ENCODE measurements around the gene BSG. TPM values are rescaled to one million over a fixed set of nuclear protein-coding genes. Genes with fewer than 3 reads are reported as not detected.

The BSG gene
- total and polyA plus RNA-seq, 2 of the 4 experiments (the other 2 are of a cell fraction), result 130 to 698 TPM

GRCh38 chr19:575527-576506, 3.4 kb downstream of the BSG start:
- BruUV-seq (replicated peaks), result no TSS peak
- H2BK5ac ChIP-seq (ENCODE audit: low read depth, low read length, poor library complexity, severe bottlenecking), result no peak overlapping the region
- no peak overlapping the region for H3K9ac ChIP-seq (ENCODE audit: low read depth, low read length)
- H3K14ac ChIP-seq (replicated peaks; ENCODE audit: low read depth, low read length), result no peak overlapping the region
- DNase-seq (peak; percentile 37), ATAC-seq (ENCODE audit: low read depth) (no peak)
- no peak overlapping the region for H2BK120ac ChIP-seq (ENCODE audit: low read depth, low read length)
- no peak overlapping the region for H3K18ac ChIP-seq (ENCODE audit: low read depth, low read length)
- H3K23ac ChIP-seq (ENCODE audit: low read depth, low read length), result no peak overlapping the region
- peaks cover 26% of the 10 kb centered on the region for H3K4me1 ChIP-seq (ENCODE audit: control insufficient read depth, insufficient read depth, low read length)
- H3K36me3 ChIP-seq (ENCODE audit: control insufficient read depth, insufficient read depth, low read length), result peaks cover 9% of the 10 kb centered on the region; the same call in 1 of the 2 replicates
- no peak overlapping the region for H3K27ac ChIP-seq (ENCODE audit: insufficient read depth, low read length)
- no peak overlapping the region for H3K56ac ChIP-seq (ENCODE audit: extremely low read depth, insufficient read depth, low read length)
- peak overlapping the region; percentile 62 for H3K4me2 ChIP-seq (ENCODE audit: low read depth, low read length)
- H2BK20ac ChIP-seq (ENCODE audit: low read depth, low read length), result no peak overlapping the region
- H2AK9ac ChIP-seq (replicated peaks; ENCODE audit: low read depth, low read length, poor library complexity), result peak overlapping the region; percentile 20
- intact Hi-C loops (cut with micrococcal nuclease), result no loop called here
- no peak overlapping the region for H3K4me3 ChIP-seq (ENCODE audit: insufficient read depth, low read depth, low read length)
- ChIA-PET CTCF (interaction anchor here (0.6 kb wide), 1 partner anchor 50 kb away, joined by 6 read pairs; no protein-coding TSS in a partner anchor), POLR2A (ENCODE audit: unreplicated experiment) (no interaction called here)
- no peak overlapping the region for H2BK15ac ChIP-seq (ENCODE audit: low read depth, low read length)
- H3K9me1 ChIP-seq (ENCODE audit: insufficient read depth, low read length), result peaks cover 11% of the 10 kb centered on the region; the same call in 1 of the 2 replicates
- no peak overlapping the region for H4K5ac ChIP-seq (ENCODE audit: low read depth, low read length)
- WGBS, 2 experiments (ENCODE audit: extremely low coverage in 2 of 2, insufficient read length in 1 of 2), result 54% methylated on average over 8 of the region's 38 CpGs; no CpG with 5 or more reads in 1 of the 2 experiments
- H3K27me3 ChIP-seq (ENCODE audit: control insufficient read depth, insufficient read depth, low read length), result no peaks in the 10 kb centered on the region
- peaks cover 76% of the 10 kb centered on the region for H4K20me1 ChIP-seq (ENCODE audit: insufficient read depth, low read length)
- peaks cover 0 to 67% of the 10 kb centered on the region in 2 experiments; a peak in 2 of 4 replicates for H3K79me1 ChIP-seq (ENCODE audit: low read depth in 1 of 2, low read length in 2 of 2)
- TF ChIP-seq MXI1 (IDR thresholded peaks at IDR 0.05; ENCODE audit: borderline replicate concordance, low read depth, low read length) (0 out of 2 replicates have a peak, but pooled peaks have one; percentile 17), USF2 (IDR thresholded peaks at IDR 0.05; ENCODE audit: low read depth, low read length) (no peak)
- peak overlapping the region; percentile 20; the same call in 1 of the 2 replicates for H2AK5ac ChIP-seq (ENCODE audit: low read depth, low read length)
- no peak overlapping the region for H3K4ac ChIP-seq (ENCODE audit: low read depth, low read length)
- in situ Hi-C loops (cut with MboI; ENCODE audit: low sequenced_read_pairs), result no loop called here
- no peaks in the 10 kb centered on the region for H3K9me3 ChIP-seq (ENCODE audit: control insufficient read depth, insufficient read depth, low read length)
- peak overlapping the region; percentile 56 for H2AFZ ChIP-seq (replicated peaks; ENCODE audit: low read length, poor library complexity)
- dilution Hi-C loops (cut with HindIII; ENCODE audit: low sequenced_read_pairs, unreplicated experiment), result no loop called here
- no peak overlapping the region for H4K91ac ChIP-seq (ENCODE audit: insufficient read depth, low read depth, low read length)
- no peak overlapping the region for H4K8ac ChIP-seq (ENCODE audit: low read depth in 2 of 2, low read length in 2 of 2)
